ENCODE data around the gene TRIP13. TPM values are rescaled to one million over a fixed set of nuclear protein-coding genes. Genes with fewer than 3 reads are reported as not detected.

The TRIP13 gene
- total RNA-seq, 1 donor, result 32.5 TPM

- no peak for TF ChIP-seq CTCF (IDR thresholded peaks at IDR 0.05; ENCODE audit: insufficient read depth, low read length)
- DNase-seq (ENCODE audit: low read depth), result no peak
- no peak overlapping the region for H3K4me3 ChIP-seq (ENCODE audit: low read depth, low read length)
Measured at GRCh38 chr5:859798-860296, 32.8 kb upstream of the TRIP13 start.

GRCh38 chr5:860506-861150, 32.1 kb upstream of the TRIP13 start:
- DNase-seq (ENCODE audit: low read depth), result no peak
- no peak overlapping the region for H3K4me3 ChIP-seq (ENCODE audit: low read depth, low read length)
- TF ChIP-seq CTCF (IDR thresholded peaks at IDR 0.05; ENCODE audit: insufficient read depth, low read length), result no peak

GRCh38 chr5:861442-862366, 31.0 kb upstream of the TRIP13 start:
- TF ChIP-seq CTCF (IDR thresholded peaks at IDR 0.05; ENCODE audit: insufficient read depth, low read length), result no peak
- no peak overlapping the region for H3K4me3 ChIP-seq (ENCODE audit: low read depth, low read length)
- DNase-seq (ENCODE audit: low read depth), result no peak

- no peak overlapping the region for H3K4me3 ChIP-seq (ENCODE audit: low read depth, low read length)
- TF ChIP-seq CTCF (IDR thresholded peaks at IDR 0.05; ENCODE audit: insufficient read depth, low read length), result no peak
- no peak for DNase-seq (ENCODE audit: low read depth)
Measured at GRCh38 chr5:862367-863243, 30.1 kb upstream of the TRIP13 start.

- no peak for TF ChIP-seq CTCF (IDR thresholded peaks at IDR 0.05; ENCODE audit: insufficient read depth, low read length)
- DNase-seq (ENCODE audit: low read depth), result no peak
- H3K4me3 ChIP-seq (ENCODE audit: low read depth, low read length), result no peak overlapping the region
Measured at GRCh38 chr5:863244-863805, 29.4 kb upstream of the TRIP13 start.
